Measurements from ENCODE around the gene WDR88.

WDR88 gene

GRCh38 chr19:33201473-33201872 lies 69.6 kb downstream of the WDR88 start:
- no peak for TF ChIP-seq PAX5 (IDR thresholded peaks at IDR 0.05; ENCODE audit: insufficient read depth, low read length, severe bottlenecking)
- TF ChIP-seq POU2F2 (IDR thresholded peaks at IDR 0.05; ENCODE audit: low read depth, low read length) = no peak
- no peak for TF ChIP-seq POLR2A (IDR thresholded peaks at IDR 0.05; ENCODE audit: low read depth, low read length)
- TF ChIP-seq POLR2AphosphoS5 (IDR thresholded peaks at IDR 0.05; ENCODE audit: low read depth, low read length) = no peak
- DNase-seq (ENCODE audit: insufficient read length, low spot score) = no peak
- FAIRE-seq = no peak

GRCh38 chr19:33201886-33202545 lies 70.1 kb downstream of the WDR88 start:
- FAIRE-seq = no peak

GRCh38 chr19:33202546-33203507 lies 70.9 kb downstream of the WDR88 start:
- DNase-seq (ENCODE audit: insufficient read length, low spot score) (no peak), FAIRE-seq (peak; percentile 48)
- no peak for TF ChIP-seq PAX5 (IDR thresholded peaks at IDR 0.05; ENCODE audit: insufficient read depth, low read length, severe bottlenecking)
- no peak for TF ChIP-seq POU2F2 (IDR thresholded peaks at IDR 0.05; ENCODE audit: low read depth, low read length)

More at GRCh38 chr19:33201886-33202545, 70.1 kb downstream of the WDR88 start:
- no peak for DNase-seq (ENCODE audit: insufficient read length, low spot score)
- TF ChIP-seq POU2F2 (IDR thresholded peaks at IDR 0.05; ENCODE audit: low read depth, low read length) = no peak
- no peak for TF ChIP-seq PAX5 (IDR thresholded peaks at IDR 0.05; ENCODE audit: insufficient read depth, low read length, severe bottlenecking)
- TF ChIP-seq POLR2A (IDR thresholded peaks at IDR 0.05; ENCODE audit: low read depth, low read length) = no peak
- TF ChIP-seq SPI1 (IDR thresholded peaks at IDR 0.05; ENCODE audit: low read depth, low read length) = no peak
- TF ChIP-seq TAF1 (IDR thresholded peaks at IDR 0.05; ENCODE audit: low read depth, low read length) = no peak
- TF ChIP-seq POLR2AphosphoS5 (IDR thresholded peaks at IDR 0.05; ENCODE audit: low read depth, low read length) = no peak

DNA sequence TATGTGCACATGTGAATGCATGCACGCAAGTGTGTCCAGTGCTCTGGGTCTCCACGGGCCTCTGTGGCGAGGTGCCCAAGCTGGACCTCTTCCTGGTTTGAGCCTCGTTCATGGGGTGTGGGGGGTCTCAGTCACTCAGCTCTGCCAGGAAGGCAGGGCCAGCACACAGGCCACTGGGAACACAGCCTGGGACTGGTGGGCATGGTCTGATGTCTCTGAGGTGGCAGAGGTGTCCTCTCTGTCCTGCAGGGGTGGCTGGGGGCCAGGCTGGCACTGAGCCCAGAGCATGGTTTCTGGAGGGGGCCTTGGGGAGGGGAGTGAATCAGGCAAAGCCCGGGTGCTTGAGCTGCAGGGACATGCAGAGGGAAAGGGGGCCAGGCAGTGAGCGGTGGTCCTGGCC lies 71.6 kb downstream of the WDR88 start:
- FAIRE-seq (no peak), DNase-seq (ENCODE audit: insufficient read length, low spot score) (no peak)
- TF ChIP-seq POU2F2 (IDR thresholded peaks at IDR 0.05; ENCODE audit: low read depth, low read length) (no peak), TAF1 (IDR thresholded peaks at IDR 0.05; ENCODE audit: low read depth, low read length) (no peak), PAX5 (IDR thresholded peaks at IDR 0.05; ENCODE audit: insufficient read depth, low read length, severe bottlenecking) (no peak), POLR2A (IDR thresholded peaks at IDR 0.05; ENCODE audit: low read depth, low read length) (no peak), SPI1 (IDR thresholded peaks at IDR 0.05; ENCODE audit: low read depth, low read length) (no peak), POLR2AphosphoS5 (IDR thresholded peaks at IDR 0.05; ENCODE audit: low read depth, low read length) (no peak)

DNA sequence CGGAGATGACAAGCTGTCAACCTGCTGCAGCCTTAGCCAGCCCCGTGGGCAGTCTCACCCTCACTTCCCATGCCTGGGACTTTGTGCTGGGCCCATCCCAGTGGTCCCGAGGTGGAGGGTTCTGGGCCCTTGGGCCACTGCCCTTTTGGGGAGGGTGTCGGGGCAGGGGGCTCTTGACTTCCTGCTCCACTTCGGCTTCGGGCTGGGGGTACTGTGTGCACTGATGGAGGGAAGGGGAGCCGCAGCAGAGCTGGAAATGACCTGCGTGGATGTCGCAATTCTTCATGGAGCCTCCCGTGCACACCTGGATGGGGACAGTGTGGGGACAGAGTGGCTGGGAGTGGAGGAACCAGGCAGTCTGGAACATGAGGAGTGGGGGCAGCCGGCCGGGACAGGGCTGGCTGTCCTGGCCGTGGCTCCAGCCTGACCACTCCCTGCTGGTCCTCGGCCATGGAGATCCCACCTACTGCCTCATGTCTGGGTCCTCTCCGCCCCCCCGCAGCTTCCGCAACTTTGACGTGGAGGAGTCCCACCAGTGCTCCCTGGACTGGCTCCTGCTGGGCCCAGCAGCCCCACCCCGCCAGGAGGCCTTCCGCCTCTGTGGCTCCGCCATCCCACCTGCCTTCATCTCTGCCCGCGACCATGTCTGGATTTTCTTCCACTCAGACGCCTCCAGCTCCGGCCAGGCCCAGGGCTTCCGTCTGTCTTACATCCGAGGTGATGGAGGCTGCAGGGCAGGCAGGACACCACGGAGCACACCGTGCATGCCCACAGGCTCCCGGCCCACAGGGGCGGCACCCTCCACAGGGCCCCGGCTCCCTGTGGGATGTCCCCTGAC lies 72.4 kb downstream of the WDR88 start:
- DNase-seq (ENCODE audit: insufficient read length, low spot score) = no peak
- no peak for TF ChIP-seq TAF1 (IDR thresholded peaks at IDR 0.05; ENCODE audit: low read depth, low read length)
- TF ChIP-seq POLR2A (IDR thresholded peaks at IDR 0.05; ENCODE audit: low read depth, low read length) = no peak
- TF ChIP-seq SPI1 (IDR thresholded peaks at IDR 0.05; ENCODE audit: low read depth, low read length) = no peak
- TF ChIP-seq POLR2AphosphoS5 (IDR thresholded peaks at IDR 0.05; ENCODE audit: low read depth, low read length) = no peak
- TF ChIP-seq PAX5 (IDR thresholded peaks at IDR 0.05; ENCODE audit: insufficient read depth, low read length, severe bottlenecking) = no peak
- TF ChIP-seq POU2F2 (IDR thresholded peaks at IDR 0.05; ENCODE audit: low read depth, low read length) = no peak
- FAIRE-seq = no peak

- no peak for FAIRE-seq
- TF ChIP-seq PAX5 (IDR thresholded peaks at IDR 0.05; ENCODE audit: insufficient read depth, low read length, severe bottlenecking) (no peak), POLR2A (IDR thresholded peaks at IDR 0.05; ENCODE audit: low read depth, low read length) (no peak), TAF1 (IDR thresholded peaks at IDR 0.05; ENCODE audit: low read depth, low read length) (no peak), POU2F2 (IDR thresholded peaks at IDR 0.05; ENCODE audit: low read depth, low read length) (no peak), SPI1 (IDR thresholded peaks at IDR 0.05; ENCODE audit: low read depth, low read length) (no peak), POLR2AphosphoS5 (IDR thresholded peaks at IDR 0.05; ENCODE audit: low read depth, low read length) (no peak)
Measured at GRCh38 chr19:33205110-33205509, 73.2 kb downstream of the WDR88 start.

GRCh38 chr19:33205531-33206260 lies 73.8 kb downstream of the WDR88 start:
- FAIRE-seq (no peak), DNase-seq (ENCODE audit: insufficient read length, low spot score) (no peak)
- TF ChIP-seq POLR2A (IDR thresholded peaks at IDR 0.05; ENCODE audit: low read depth, low read length) (no peak), POLR2AphosphoS5 (IDR thresholded peaks at IDR 0.05; ENCODE audit: low read depth, low read length) (no peak)

More at GRCh38 chr19:33205110-33205509, 73.2 kb downstream of the WDR88 start:
- DNase-seq (ENCODE audit: insufficient read length, low spot score) = no peak

DNA sequence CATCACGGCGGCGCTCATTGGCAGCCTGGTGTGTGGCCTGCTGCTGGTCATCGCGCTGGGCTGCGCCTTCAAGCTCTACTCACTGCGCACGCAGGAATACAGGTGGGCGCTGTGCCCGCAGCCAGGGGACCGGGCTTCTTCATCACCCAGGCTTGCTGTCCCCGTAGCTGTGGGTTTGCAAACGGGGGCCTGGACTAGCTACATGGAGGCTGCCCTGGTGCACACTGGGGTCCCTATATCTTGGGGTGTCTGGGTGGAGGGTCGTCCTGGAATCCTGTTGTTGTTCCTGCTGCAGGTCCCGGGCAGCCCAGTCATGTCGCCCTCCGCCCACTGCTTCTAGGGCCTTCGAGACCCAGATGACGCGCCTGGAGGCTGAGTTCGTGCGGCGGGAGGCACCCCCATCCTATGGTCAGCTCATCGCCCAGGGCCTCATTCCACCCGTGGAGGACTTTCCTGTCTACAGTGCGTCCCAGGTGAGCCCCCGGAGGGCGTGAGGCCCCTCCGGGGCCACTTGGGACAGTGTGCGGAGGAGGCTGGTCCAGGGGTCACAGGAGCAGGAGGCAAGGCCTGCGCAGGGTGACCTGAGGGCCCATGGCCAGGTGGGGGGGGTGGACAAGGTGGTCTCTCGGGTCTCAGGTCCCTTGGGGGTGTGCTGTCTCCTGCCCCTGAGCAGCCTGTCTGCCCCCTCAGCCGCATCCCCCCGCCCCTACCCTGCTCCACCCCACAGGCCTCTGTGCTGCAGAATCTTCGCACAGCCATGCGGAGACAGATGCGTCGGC lies 74.5 kb downstream of the WDR88 start:
- no peak for DNase-seq (ENCODE audit: insufficient read length, low spot score)
- TF ChIP-seq SPI1 (IDR thresholded peaks at IDR 0.05; ENCODE audit: low read depth, low read length) (no peak), PAX5 (IDR thresholded peaks at IDR 0.05; ENCODE audit: insufficient read depth, low read length, severe bottlenecking) (no peak), TAF1 (IDR thresholded peaks at IDR 0.05; ENCODE audit: low read depth, low read length) (no peak), POLR2AphosphoS5 (IDR thresholded peaks at IDR 0.05; ENCODE audit: low read depth, low read length) (no peak), POLR2A (IDR thresholded peaks at IDR 0.05; ENCODE audit: low read depth, low read length) (no peak), POU2F2 (IDR thresholded peaks at IDR 0.05; ENCODE audit: low read depth, low read length) (no peak)
- FAIRE-seq = no peak

All from GM12891 (cell line).